Naive thymus-derived CD4-positive, alpha-beta T cell (primary cell): ENCODE measurements around the gene CLSTN2. TPM values are rescaled to one million over a fixed set of nuclear protein-coding genes. Genes with fewer than 3 reads are reported as not detected.

ENCODE experiments used
- ATAC-seq: fragments of 150-1000 bp; cut with Tn5 transposase; 2 replicates; pipeline ENCODE4 v1.10.0; 2021; ENCODE audit warnings: mild to moderate bottlenecking, moderate library complexity
- CTCF ChIA-PET: fragments of 350-600 bp; sonication (Branson Sonifier 250); formaldehyde crosslinking; loops from one replicate; lab custom pipeline; 2021; ENCODE audit warnings: antibody characterized with exemption; lab: Charles Lee
- POLR2A ChIA-PET: fragments of 350-600 bp; sonication (Branson Sonifier 250); formaldehyde crosslinking; loops from one replicate; lab custom pipeline; 2021; ENCODE audit warnings: antibody characterized with exemption, inconsistent platforms; lab: Charles Lee
- DNase-seq, 9 donors: peaks; one replicate each; pipeline versions ENCODE4 v3.0.0 to v3.0.0-alpha.2; 2020 to 2022; ENCODE audit warnings: mixed read lengths in 1 of 9
- H3K27ac ChIP-seq: one replicate; pipeline ENCODE4 v1.7.0; 2013; ENCODE audit warnings: mild to moderate bottlenecking, low read depth, low read length, moderate library complexity
- H3K27me3 ChIP-seq, 2 donors: one replicate each; pipeline ENCODE4 v1.7.0; 2013; ENCODE audit warnings: low read length in 2 of 2, mild to moderate bottlenecking in 2 of 2, moderate library complexity in 2 of 2; ENCODE audit not compliant: control insufficient read depth in 2 of 2, insufficient read depth in 2 of 2
- H3K36me3 ChIP-seq, 3 experiments: 1 replicate in 2 of 3; 2 replicates in 1 of 3; pipeline ENCODE4 v1.7.0; 2013; ENCODE audit warnings: low read length in 3 of 3, mild to moderate bottlenecking in 3 of 3, moderate library complexity in 1 of 3; ENCODE audit not compliant: insufficient read depth in 3 of 3, control insufficient read depth in 2 of 3
- H3K4me1 ChIP-seq, 2 donors: one replicate each; pipeline ENCODE4 v1.7.0; 2013; ENCODE audit warnings: low read length in 2 of 2, mild to moderate bottlenecking in 2 of 2, moderate library complexity in 1 of 2; ENCODE audit not compliant: control insufficient read depth in 2 of 2, insufficient read depth in 2 of 2
- H3K4me3 ChIP-seq: 2 replicates; pipeline ENCODE4 v1.7.0; 2013; ENCODE audit warnings: mild to moderate bottlenecking, low read length
- H3K9me3 ChIP-seq, 3 experiments: 1 replicate in 2 of 3; 2 replicates in 1 of 3; pipeline ENCODE4 v1.7.0; 2013; ENCODE audit warnings: low read length in 3 of 3; ENCODE audit not compliant: control insufficient read depth in 2 of 3
- H3K27ac Mint-ChIP-seq, 9 donors: one replicate each; pipeline ENCODE4 v1.8.0; 2020 to 2022; ENCODE audit warnings: mixed read lengths in 9 of 9, mild to moderate bottlenecking in 8 of 9, moderate library complexity in 5 of 9, inconsistent platforms in 2 of 9
- H3K27me3 Mint-ChIP-seq, 5 donors: one replicate each; pipeline ENCODE4 v1.8.0; 2021 to 2022; ENCODE audit warnings: mixed read lengths in 5 of 5, mild to moderate bottlenecking in 1 of 5
- H3K36me3 Mint-ChIP-seq, 5 donors: one replicate each; pipeline ENCODE4 v1.8.0; 2020 to 2022; ENCODE audit warnings: mixed read lengths in 5 of 5, mild to moderate bottlenecking in 3 of 5, inconsistent platforms in 1 of 5
- H3K4me1 Mint-ChIP-seq, 7 donors: one replicate each; pipeline ENCODE4 v1.8.0; 2020 to 2022; ENCODE audit warnings: mixed read lengths in 7 of 7, mild to moderate bottlenecking in 3 of 7, inconsistent platforms in 1 of 7
- H3K4me3 Mint-ChIP-seq, 10 donors: one replicate each; pipeline ENCODE4 v1.8.0; 2020 to 2022; ENCODE audit warnings: mild to moderate bottlenecking in 10 of 10, mixed read lengths in 10 of 10, moderate library complexity in 6 of 10, inconsistent platforms in 2 of 10
- H3K9me3 Mint-ChIP-seq, 11 donors: one replicate each; pipeline ENCODE4 v1.8.0; 2020 to 2022; ENCODE audit warnings: mixed read lengths in 11 of 11, mild to moderate bottlenecking in 4 of 11, inconsistent platforms in 1 of 11, moderate library complexity in 1 of 11
- intact Hi-C, 2 donors: fragments of 100-400 bp; cut with micrococcal nuclease; formaldehyde crosslinking; loops; one replicate each; pipeline ENCODE4 v1.15.1; 2023
- polyA plus RNA-seq, 2 donors: library from polyadenylated mRNA; unstranded; fragments of 300-500 nt; fragmentation: Illumina TruSeq; gene quantifications; one replicate each; pipeline ENCODE4 v1.2.3, GENCODE V29; 2021
- total RNA-seq, 6 experiments: library from RNA in 5 of 6; stranded (reverse) in 5 of 6; gene quantifications; 1 replicate in 5 of 6; 2 replicates in 1 of 6; pipeline ENCODE4 v1.2.3 and lab custom pipeline; 2021 to 2026

CLSTN2 gene
- total and polyA plus RNA-seq, 7 experiments from 2014 or later: 0.02 TPM; not detected in 6

DNA sequence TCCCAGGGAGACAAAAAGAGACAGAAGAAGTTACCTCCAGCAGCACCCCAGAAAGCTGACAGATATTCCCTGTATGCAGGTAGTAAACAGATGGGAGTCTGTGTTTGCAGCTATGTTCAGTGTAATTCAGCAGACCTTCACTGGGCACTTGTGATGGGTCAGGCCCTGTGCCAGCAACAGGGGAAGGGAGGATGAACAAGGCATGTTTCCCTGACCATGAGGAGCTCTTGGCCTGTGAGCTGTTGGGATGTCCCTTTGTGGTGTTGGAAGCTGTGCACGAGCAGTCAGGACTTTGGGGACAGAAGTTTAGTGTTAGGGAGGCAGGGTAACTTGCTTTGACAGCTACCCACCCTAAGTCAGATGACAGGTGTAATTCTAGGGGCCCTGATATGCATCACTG is 636.9 kb downstream of the CLSTN2 start:
- Histone ChIP-seq H3K4me3 (no peak overlapping the region), H3K27ac (no peak overlapping the region), H3K4me1 (no peaks in the 10 kb centered on the region), H3K27me3 (no peaks in the 10 kb centered on the region), H3K9me3 (no peaks in the 10 kb centered on the region), H3K36me3 (no peaks in the 10 kb centered on the region)
- Mint-ChIP-seq H3K9me3 (no peaks in the 10 kb centered on the region), H3K36me3 (no peaks in the 10 kb centered on the region), H3K27ac (no peak overlapping the region), H3K4me1 (no peaks in the 10 kb centered on the region), H3K27me3 (peaks cover 0 to 6% (median 0%) of the 10 kb centered on the region in 5 donors), H3K4me3 (no peak overlapping the region)
- ATAC-seq: no peak
- ChIA-PET CTCF (no interaction called here), POLR2A (no interaction called here)
- intact Hi-C loops: no loop called here
- no peak for DNase-seq

DNA sequence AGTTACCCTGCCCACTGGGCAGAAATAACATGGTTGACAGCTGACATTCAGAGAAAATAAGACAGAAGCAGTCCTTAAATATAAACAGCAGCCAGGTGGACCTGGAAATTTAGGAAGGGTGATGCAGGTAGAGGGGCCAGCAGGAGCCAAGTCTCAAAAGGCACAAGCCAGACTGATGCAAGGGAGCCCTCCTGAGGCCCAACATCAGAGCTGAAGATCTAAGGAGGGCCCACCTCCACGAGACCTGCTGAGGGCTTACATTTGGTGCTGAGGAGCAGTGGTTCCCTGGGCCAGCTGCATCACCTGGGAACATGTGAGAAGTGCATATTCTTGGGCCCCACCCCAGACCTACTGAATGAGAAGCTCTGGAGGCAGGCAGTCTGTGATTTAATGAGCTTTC is 637.3 kb downstream of the CLSTN2 start:
- Mint-ChIP-seq H3K27me3 (peaks cover 0 to 6% (median 0%) of the 10 kb centered on the region in 5 donors), H3K4me3 (no peak overlapping the region), H3K4me1 (no peaks in the 10 kb centered on the region), H3K9me3 (no peaks in the 10 kb centered on the region), H3K36me3 (no peaks in the 10 kb centered on the region), H3K27ac (no peak overlapping the region)
- H3K27me3 ChIP-seq: no peaks in the 10 kb centered on the region
- H3K27ac ChIP-seq: no peak overlapping the region
- DNase-seq (no peak), ATAC-seq (no peak)
- no peak overlapping the region for H3K4me3 ChIP-seq
- POLR2A ChIA-PET: no interaction called here
- H3K4me1 ChIP-seq: no peaks in the 10 kb centered on the region
- CTCF ChIA-PET: no interaction called here
- H3K36me3 ChIP-seq: no peaks in the 10 kb centered on the region
- H3K9me3 ChIP-seq: no peaks in the 10 kb centered on the region
- intact Hi-C loops: no loop called here

DNA sequence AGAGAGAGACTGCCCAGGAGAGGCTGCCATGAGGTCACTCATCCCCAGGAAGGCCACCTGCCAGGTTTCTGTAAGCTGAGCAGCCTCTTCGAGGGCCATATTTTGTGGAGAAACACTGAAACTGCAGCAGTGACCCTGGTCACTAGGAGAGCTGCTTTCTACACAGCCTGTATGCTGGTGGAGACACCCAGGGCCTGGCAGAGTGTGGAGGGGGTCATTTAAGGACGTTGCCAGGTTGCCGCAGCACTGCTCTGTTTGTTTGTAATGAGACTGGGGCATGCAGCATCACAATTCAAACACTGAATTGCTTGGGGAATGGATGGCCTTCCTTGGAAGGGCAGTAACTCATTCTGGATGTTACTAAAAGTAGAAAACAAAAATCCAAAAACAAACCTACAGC is 638.0 kb downstream of the CLSTN2 start:
- no peak overlapping the region for H3K4me3 ChIP-seq
- H3K9me3 Mint-ChIP-seq: no peaks in the 10 kb centered on the region
- DNase-seq (no peak), ATAC-seq (no peak)
- no peak overlapping the region for H3K27ac Mint-ChIP-seq
- ChIA-PET POLR2A (no interaction called here), CTCF (no interaction called here)
- intact Hi-C loops: no loop called here
- H3K27me3 Mint-ChIP-seq: peaks cover 0 to 6% (median 0%) of the 10 kb centered on the region in 5 donors
- H3K27ac ChIP-seq: no peak overlapping the region
- no peaks in the 10 kb centered on the region for H3K9me3 ChIP-seq
- no peak overlapping the region for H3K4me3 Mint-ChIP-seq
- no peaks in the 10 kb centered on the region for H3K36me3 Mint-ChIP-seq
- H3K36me3 ChIP-seq: no peaks in the 10 kb centered on the region
- H3K4me1 Mint-ChIP-seq: no peaks in the 10 kb centered on the region
- no peaks in the 10 kb centered on the region for H3K4me1 ChIP-seq
- no peaks in the 10 kb centered on the region for H3K27me3 ChIP-seq

DNA sequence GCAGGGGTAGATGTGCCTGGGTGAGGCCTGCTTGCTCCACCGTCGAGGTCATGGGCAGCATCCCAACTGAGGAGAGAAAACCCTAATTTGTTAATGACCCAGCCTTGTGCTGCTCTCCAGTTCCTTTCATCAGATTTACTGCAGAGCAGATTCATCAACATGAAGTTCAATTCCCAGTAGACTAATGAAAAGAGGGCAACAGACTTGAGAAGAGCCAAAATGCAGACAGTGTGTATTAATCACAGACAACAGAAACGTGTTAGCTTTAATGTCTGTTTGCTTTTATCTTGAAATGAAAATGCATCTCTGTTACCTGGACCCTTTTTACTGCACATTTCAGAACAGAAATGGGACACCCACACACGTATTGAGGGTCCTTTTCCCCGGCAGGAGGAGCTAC is 639.4 kb downstream of the CLSTN2 start:
- Histone ChIP-seq H3K4me3 (no peak overlapping the region), H3K4me1 (no peaks in the 10 kb centered on the region), H3K27me3 (no peaks in the 10 kb centered on the region), H3K27ac (no peak overlapping the region), H3K36me3 (no peaks in the 10 kb centered on the region), H3K9me3 (no peaks in the 10 kb centered on the region)
- peaks cover 0 to 1% (median 0%) of the 10 kb centered on the region in 11 donors for H3K9me3 Mint-ChIP-seq
- intact Hi-C loops: no loop called here
- ATAC-seq (no peak), DNase-seq (no peak)
- CTCF ChIA-PET: no interaction called here
- H3K27ac Mint-ChIP-seq: no peak overlapping the region
- H3K4me1 Mint-ChIP-seq: no peaks in the 10 kb centered on the region
- H3K36me3 Mint-ChIP-seq: no peaks in the 10 kb centered on the region
- H3K4me3 Mint-ChIP-seq: no peak overlapping the region
- peaks cover 0 to 16% (median 5%) of the 10 kb centered on the region in 5 donors for H3K27me3 Mint-ChIP-seq
- POLR2A ChIA-PET: no interaction called here

DNA sequence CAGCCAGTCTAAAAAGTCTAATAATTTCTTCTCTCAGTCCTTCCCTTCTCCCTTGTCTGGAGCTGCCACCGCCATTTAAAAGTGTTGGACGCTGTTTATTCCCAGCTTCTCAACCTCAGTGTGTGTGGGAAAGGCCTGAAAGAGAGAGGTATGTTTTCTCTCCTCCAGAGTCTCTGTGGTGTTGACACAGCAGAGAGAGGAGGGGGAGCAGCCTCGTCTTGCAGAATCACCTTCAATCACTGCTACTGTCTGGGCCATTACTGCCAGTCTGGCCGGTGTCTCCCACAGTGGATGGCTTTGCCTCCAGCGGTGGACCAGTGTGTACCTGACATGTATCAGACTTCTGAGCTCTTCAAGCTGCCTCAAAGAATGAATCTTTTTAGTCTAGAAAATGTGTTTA is 641.5 kb downstream of the CLSTN2 start:
- no peaks in the 10 kb centered on the region for H3K9me3 ChIP-seq
- CTCF ChIA-PET: no interaction called here
- POLR2A ChIA-PET: no interaction called here

DNA sequence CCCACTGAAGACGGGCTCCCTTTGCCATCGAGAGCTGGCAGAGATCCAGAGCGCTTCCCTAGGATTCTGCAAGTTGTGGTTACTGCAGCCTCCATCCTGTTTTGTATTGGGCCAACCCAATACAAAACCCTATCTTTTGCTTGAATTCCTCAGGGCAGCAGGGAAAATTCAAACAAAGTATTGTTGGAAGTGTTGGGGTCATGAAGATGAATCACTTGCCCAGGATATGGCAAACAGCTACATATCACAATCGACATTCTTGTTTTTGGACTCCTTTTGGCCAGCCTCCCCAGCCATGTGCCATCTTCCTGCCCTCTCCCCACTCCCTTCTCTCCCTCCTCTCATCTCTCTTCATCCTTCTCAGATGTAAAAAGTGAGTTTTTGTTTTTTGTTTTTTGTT is 642.9 kb downstream of the CLSTN2 start:
- Mint-ChIP-seq H3K27ac (no peak overlapping the region), H3K9me3 (peaks cover 0 to 2% (median 0%) of the 10 kb centered on the region in 11 donors), H3K4me1 (no peaks in the 10 kb centered on the region), H3K36me3 (no peaks in the 10 kb centered on the region), H3K4me3 (no peak overlapping the region), H3K27me3 (peaks cover 0 to 15% (median 5%) of the 10 kb centered on the region in 5 donors)
- no peaks in the 10 kb centered on the region for H3K27me3 ChIP-seq
- intact Hi-C loops: no loop called here
- ChIA-PET POLR2A (no interaction called here), CTCF (no interaction called here)
- H3K9me3 ChIP-seq: no peaks in the 10 kb centered on the region
- H3K4me1 ChIP-seq: no peaks in the 10 kb centered on the region
- H3K4me3 ChIP-seq: no peak overlapping the region
- no peak for ATAC-seq
- H3K27ac ChIP-seq: no peak overlapping the region
- H3K36me3 ChIP-seq: no peaks in the 10 kb centered on the region
- DNase-seq: no peak

More for the DNA sequence above, 641.5 kb downstream of the CLSTN2 start:
- H3K27me3 ChIP-seq: no peaks in the 10 kb centered on the region
- Mint-ChIP-seq H3K36me3 (no peaks in the 10 kb centered on the region), H3K27ac (no peak overlapping the region), H3K9me3 (peaks cover 0 to 2% (median 0%) of the 10 kb centered on the region in 11 donors), H3K4me3 (no peak overlapping the region), H3K27me3 (peaks cover 0 to 14% (median 5%) of the 10 kb centered on the region in 5 donors), H3K4me1 (no peaks in the 10 kb centered on the region)
- ATAC-seq (no peak), DNase-seq (no peak)
- no peaks in the 10 kb centered on the region for H3K4me1 ChIP-seq
- intact Hi-C loops: no loop called here
- no peak overlapping the region for H3K27ac ChIP-seq
- no peaks in the 10 kb centered on the region for H3K36me3 ChIP-seq
- H3K4me3 ChIP-seq: no peak overlapping the region

DNA sequence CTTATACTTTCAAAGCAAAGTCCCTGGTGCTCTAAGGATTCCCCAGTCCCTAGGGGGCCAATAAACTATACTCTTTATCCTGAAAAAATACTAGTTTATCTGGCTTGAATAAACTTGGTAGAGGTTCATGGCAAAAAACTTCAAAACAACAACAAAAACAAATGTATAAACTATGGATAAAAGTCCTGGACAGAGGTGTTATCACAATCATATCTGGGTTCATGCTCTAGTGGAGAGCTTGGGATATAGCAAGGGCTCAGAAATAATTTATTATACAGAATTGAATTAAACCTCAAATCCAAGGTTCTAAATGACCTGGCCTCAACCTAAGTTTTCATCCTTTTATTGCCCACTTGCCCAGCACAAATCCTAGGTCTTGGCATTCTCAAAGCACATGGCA is 644.3 kb downstream of the CLSTN2 start:
- POLR2A ChIA-PET: no interaction called here
- H3K27ac Mint-ChIP-seq: no peak overlapping the region

More for the DNA sequence above, 644.3 kb downstream of the CLSTN2 start:
- Mint-ChIP-seq H3K9me3 (peaks cover 0 to 4% (median 0%) of the 10 kb centered on the region in 11 donors), H3K4me3 (no peak overlapping the region), H3K4me1 (no peaks in the 10 kb centered on the region), H3K36me3 (no peaks in the 10 kb centered on the region), H3K27me3 (peaks cover 0 to 25% (median 5%) of the 10 kb centered on the region in 5 donors)
- DNase-seq: no peak
- H3K36me3 ChIP-seq: no peaks in the 10 kb centered on the region
- H3K4me3 ChIP-seq: no peak overlapping the region
- intact Hi-C loops: no loop called here
- H3K27ac ChIP-seq: no peak overlapping the region
- H3K4me1 ChIP-seq: no peaks in the 10 kb centered on the region
- H3K27me3 ChIP-seq: no peaks in the 10 kb centered on the region
- CTCF ChIA-PET: no interaction called here
- ATAC-seq: no peak
- H3K9me3 ChIP-seq: no peaks in the 10 kb centered on the region
